Measurements from ENCODE around the gene OR10AG1.

OR10AG1 gene

DNA sequence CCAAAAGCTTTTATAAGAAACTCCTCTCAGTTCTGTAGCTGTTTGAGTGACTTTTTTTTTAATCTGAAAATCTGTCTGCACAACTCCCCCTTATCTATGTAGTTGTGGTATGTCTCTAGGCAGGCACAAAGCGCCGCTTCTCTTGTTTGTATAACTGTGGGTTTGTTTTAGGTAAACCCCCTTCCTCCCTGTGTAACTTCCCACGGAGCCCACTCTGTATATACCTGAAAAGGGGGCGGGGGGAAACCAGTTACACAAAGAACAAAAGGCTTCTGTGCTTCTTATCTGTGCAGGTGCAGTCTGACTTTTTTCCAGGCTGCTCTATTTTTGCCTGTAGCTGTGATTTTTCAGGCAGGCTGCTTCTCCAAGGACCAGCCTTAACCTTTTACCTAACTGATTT lies 13.2 kb downstream of the OR10AG1 start:
- no peak overlapping the region for H3K4me3 ChIP-seq (ENCODE audit: low read length)
- DNase-seq (ENCODE audit: low read depth), result no peak
- TF ChIP-seq, protein P1, sequence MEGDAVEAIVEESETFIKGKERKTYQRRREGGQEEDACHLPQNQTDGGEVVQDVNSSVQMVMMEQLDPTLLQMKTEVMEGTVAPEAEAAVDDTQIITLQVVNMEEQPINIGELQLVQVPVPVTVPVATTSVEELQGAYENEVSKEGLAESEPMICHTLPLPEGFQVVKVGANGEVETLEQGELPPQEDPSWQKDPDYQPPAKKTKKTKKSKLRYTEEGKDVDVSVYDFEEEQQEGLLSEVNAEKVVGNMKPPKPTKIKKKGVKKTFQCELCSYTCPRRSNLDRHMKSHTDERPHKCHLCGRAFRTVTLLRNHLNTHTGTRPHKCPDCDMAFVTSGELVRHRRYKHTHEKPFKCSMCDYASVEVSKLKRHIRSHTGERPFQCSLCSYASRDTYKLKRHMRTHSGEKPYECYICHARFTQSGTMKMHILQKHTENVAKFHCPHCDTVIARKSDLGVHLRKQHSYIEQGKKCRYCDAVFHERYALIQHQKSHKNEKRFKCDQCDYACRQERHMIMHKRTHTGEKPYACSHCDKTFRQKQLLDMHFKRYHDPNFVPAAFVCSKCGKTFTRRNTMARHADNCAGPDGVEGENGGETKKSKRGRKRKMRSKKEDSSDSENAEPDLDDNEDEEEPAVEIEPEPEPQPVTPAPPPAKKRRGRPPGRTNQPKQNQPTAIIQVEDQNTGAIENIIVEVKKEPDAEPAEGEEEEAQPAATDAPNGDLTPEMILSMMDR (conservative IDR thresholded peaks at IDR 0.05; ENCODE audit: low read depth, low read length), result no peak

DNA sequence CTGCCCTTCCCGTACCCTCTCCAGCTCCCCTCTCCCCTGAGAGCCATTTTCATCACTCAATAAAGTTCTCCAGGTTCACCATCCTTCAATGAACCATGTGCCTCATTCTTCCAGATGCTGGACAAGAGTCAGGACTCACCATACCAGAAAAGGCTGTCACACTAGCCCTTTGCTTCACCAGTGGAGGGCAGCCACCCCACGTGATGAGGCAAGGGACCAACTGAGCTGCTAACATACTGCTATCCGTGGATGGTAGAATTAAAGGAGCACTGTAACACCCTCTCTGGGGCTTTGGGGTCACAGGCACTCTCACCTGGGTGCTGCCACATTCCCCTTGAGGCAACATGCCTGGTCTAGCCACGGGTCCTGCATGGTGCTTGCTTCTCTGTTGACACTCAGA lies 20.4 kb downstream of the OR10AG1 start:
- TF ChIP-seq, protein P1 (conservative IDR thresholded peaks at IDR 0.05; ENCODE audit: low read depth, low read length), result no peak
- no peak overlapping the region for H3K4me3 ChIP-seq (ENCODE audit: low read length)
- DNase-seq (ENCODE audit: low read depth), result no peak

DNA sequence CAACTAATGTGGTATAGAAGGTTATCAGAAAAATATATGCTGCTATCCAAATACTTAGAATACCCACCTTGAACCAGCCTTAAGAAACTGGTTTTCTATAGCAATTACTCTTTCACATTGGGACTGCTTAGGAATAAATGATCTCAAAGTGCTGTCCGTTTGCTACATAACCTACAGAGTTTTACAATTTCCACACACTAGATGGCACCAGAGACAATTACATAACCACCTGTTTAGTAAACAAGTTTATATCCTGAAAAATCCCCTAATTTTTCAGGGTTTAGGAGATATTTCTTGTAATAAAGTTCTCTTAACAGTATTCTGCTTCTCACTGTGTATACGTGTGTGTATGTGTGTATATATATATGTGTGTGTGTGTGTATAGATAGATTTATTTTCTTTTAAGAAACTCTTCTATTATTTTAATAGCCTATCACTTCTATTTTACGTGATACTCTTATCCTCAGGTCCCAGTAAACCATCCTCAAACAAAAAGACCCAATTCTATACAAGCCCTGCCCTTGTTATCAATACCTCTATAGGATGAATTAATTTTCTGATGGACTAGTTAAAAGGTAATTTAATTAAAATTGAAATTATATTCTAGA lies 26.9 kb downstream of the OR10AG1 start:
- TF ChIP-seq, protein P1 (conservative IDR thresholded peaks at IDR 0.05; ENCODE audit: low read depth, low read length), result peak; percentile 14
- DNase-seq (ENCODE audit: low read depth), result no peak
- no peak overlapping the region for H3K4me3 ChIP-seq (ENCODE audit: low read length)

DNA sequence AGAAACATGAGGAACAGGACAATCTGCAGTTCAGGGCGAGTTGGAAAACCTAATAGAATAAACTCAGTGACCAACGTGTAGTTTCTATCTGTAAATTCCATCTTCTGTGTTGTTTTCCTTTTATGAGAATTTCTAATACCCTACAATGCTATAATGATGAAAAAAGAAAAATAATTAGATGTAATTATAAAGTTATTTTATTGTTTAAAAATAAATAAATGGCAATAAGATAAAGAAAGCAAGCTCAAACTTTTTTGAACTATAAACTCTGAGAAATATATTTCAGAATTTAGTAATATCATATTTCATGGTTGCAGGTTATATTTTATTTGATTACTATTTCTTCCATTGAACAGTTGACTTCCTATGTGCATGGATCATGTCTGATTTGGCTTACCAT lies 33.4 kb downstream of the OR10AG1 start, which contains the start of gene OR5I1:
TSS of gene OR5I1 (minus strand) at position 101 of the 400 bp plus-strand sequence. CDS start at position 101, 0 bp downstream.
- no peak within 1 kb of the TSS for H3K4me3 ChIP-seq (ENCODE audit: low read length)
- no peak for DNase-seq (ENCODE audit: low read depth)
- TF ChIP-seq, protein P1 (conservative IDR thresholded peaks at IDR 0.05; ENCODE audit: low read depth, low read length), result no peak

DNA sequence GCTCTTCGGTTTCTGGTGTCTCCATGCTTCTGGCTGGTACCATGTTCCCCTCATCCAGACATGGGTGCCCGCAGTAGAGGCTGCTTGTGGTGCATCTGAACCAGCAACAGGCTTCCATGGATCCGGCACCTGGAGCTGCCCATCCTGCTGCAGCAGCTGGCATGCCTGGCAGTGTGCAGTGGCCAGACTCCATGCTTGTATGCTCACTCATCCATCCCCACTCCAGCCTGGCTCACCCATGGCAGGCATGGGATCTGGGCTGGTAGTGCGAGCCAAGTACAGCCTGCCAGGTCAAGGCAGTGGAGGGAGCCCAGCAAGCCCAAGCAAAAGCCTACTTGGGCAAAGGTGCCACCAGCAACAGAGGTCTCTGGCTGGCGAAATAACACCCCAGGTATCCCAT lies 49.2 kb downstream of the OR10AG1 start:
- TF ChIP-seq, protein P1 (conservative IDR thresholded peaks at IDR 0.05; ENCODE audit: low read depth, low read length), result no peak
- no peak for DNase-seq (ENCODE audit: low read depth)
- no peak overlapping the region for H3K4me3 ChIP-seq (ENCODE audit: low read length)
